HG03378 (cell line): Measurements from ENCODE around the gene JPT1.

Experiments
- ATAC-seq: cut with Tn5 transposase; IDR thresholded peaks from one replicate; pipeline ENCODE4 v1.9.1; 2021; ENCODE audit warnings: mild to moderate bottlenecking, moderate library complexity; ENCODE audit not compliant: unreplicated experiment

JPT1 gene

DNA sequence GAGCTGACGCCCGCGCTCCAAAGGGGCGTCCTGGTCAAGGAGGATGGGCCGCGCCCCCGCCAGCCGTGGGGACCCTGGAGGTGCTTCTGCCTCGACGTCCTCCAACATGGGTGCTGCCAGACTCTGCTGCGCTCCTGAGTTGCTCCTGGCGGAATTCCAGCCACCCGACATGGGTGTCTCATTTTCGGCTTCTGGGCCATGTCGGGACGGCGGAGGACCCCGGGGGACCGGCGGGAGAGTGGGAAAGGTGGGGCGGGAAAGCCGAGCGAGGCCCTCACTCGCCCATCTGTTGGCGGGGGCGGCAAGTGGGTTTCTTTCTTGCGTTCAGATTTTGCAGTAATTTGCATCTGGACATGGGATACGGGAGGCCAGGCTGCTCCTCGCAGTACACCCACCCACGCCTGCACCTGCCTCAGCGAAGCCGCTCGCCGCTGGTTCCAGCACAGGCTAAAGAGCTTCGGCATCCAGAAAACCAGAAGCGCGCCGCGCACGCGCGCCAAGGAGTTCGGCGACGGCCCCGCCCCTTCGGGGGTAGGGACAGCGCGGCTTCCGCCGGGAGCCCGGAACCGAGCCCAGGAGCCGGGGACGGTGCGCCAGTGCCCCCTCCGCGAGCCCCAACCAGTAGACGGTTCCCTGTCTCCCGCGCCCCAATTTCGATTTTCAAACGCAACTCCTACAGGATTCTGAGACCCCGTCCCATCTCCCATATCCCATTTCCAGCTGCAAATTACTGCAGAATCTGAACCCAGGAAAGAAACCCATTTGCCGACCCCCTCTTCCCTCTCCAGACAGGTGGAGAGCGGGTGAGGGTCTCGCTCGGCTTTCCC is 44.7 kb downstream of the JPT1 start, which contains the start of gene ARMC7:
Gene ARMC7 (plus strand): TSS at position 563 of the 827 bp plus-strand sequence. CDS start 320 bp downstream, outside the sequence.
- peak; percentile 44 for ATAC-seq

GRCh38 chr17:75109046-75109406 is 45.3 kb downstream of the JPT1 start:
- no peak for ATAC-seq

DNA sequence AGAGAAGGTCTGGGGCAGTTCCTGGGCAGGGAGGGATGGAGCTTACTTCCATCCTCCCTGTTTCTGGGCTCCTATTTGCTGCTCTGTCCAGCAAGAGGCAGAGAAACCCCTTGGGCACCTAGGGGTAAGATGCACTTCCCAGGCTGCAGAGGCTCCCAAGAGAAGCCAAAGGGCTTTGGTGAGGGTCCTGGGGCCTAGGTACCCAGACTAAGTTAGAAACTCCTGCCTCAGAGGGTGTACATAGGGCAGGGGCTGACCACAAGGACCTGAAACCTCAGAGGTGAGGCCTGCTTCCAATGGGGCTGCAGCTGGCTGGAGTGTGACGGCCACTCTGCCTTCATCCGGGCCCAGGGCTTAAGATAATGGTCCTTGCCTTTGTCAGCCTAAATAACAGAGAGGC is 46.1 kb downstream of the JPT1 start:
- no peak for ATAC-seq

GRCh38 chr17:75105126-75106080 is 48.9 kb downstream of the JPT1 start:
- ATAC-seq = no peak

GRCh38 chr17:75103601-75104554 is 50.4 kb downstream of the JPT1 start:
- ATAC-seq = no peak

DNA sequence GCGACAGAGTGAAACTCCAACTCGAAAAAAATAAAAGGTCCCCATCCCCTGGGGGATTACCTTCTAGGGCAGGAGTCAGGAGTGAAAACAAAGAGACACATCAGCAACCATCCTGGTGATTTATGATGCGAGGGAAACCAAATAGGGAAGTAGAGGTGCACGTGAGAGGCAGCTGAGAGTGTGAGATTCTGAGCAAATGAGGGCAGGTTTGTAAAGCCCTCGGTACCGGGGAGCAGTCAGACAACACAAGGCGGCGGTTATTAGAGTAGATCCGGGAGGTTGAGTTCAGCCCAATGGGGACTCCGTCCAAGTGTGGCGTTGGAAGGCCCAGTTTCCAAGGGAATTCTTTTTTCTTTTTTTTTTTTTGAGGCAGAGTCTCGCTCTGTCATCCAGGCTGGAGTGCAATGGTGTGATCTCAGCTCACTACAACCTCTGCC is 51.9 kb downstream of the JPT1 start:
- no peak for ATAC-seq

- no peak for ATAC-seq
These were observed 54.3 kb downstream of the JPT1 start for GRCh38 chr17:75099881-75100595.

DNA sequence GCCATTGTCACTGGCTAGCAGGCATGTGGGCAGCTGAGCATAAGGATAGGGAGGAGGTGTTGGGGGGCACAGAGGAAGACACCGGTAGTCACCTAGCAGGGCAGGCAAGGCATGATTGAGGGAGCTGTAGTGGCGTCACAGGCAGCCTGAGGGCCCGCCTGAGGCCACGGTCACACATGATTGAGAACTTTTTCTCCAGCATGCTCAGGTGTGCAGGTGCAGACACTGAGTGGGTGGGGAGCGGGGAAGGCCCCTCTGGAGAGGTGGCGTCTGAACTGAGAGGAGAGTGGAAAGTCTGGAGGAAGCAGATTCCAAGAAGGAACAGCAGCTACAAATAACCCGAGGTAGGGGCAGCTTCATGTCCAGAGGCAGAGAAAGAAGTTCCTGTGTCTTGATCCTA is 55.5 kb downstream of the JPT1 start:
- ATAC-seq = no peak

DNA sequence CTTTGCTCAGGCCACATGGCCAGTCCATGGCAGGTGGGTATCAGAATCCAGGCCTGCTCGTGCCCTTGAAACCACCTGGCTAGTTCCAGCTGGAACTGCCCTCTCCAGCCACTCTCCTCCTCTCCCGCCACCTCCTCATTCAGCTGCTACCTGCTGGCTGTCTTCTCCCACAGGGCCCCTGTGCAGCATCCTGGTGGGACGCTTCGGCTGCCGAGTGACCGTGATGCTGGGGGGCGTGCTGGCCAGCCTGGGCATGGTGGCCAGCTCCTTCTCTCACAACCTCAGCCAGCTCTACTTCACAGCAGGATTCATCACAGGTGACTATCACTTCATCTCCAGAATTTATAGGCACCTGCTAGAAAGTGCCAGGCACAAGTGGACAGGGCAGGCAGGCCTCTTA is 56.4 kb downstream of the JPT1 start:
- ATAC-seq = no peak

GRCh38 chr17:75096082-75096625 is 58.2 kb downstream of the JPT1 start:
- ATAC-seq = no peak

GRCh38 chr17:75094871-75095399 is 59.4 kb downstream of the JPT1 start:
- ATAC-seq = no peak

DNA sequence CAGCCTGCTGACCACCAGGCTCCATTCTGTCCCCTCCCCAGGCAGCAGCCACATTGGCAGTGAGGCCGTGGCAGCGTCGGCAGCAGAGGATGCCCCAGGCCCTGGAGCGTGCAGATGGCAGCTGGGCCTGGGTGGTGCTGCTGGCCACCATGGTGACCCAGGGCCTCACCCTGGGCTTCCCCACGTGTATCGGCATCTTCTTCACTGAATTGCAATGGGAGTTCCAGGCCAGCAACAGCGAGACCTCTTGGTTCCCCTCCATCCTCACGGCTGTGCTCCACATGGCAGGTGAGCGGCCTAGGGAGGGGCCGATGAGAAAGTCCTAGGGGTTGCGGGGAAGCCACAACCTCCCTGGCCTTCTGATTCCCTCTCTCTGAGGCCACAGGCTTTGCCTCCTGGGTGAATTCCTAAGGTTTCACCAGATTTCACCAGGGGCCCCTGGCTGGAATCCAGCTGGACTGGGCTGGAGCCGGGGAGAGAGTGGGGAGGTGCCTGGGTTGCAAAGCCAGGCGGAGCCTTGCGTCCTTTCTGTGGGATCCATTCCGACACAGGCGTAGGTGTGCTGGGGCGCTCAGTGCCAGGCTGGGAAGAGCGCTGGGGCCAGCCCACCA is 60.7 kb downstream of the JPT1 start:
- ATAC-seq = no peak

GRCh38 chr17:75091855-75092327 is 62.4 kb downstream of the JPT1 start:
- no peak for ATAC-seq

DNA sequence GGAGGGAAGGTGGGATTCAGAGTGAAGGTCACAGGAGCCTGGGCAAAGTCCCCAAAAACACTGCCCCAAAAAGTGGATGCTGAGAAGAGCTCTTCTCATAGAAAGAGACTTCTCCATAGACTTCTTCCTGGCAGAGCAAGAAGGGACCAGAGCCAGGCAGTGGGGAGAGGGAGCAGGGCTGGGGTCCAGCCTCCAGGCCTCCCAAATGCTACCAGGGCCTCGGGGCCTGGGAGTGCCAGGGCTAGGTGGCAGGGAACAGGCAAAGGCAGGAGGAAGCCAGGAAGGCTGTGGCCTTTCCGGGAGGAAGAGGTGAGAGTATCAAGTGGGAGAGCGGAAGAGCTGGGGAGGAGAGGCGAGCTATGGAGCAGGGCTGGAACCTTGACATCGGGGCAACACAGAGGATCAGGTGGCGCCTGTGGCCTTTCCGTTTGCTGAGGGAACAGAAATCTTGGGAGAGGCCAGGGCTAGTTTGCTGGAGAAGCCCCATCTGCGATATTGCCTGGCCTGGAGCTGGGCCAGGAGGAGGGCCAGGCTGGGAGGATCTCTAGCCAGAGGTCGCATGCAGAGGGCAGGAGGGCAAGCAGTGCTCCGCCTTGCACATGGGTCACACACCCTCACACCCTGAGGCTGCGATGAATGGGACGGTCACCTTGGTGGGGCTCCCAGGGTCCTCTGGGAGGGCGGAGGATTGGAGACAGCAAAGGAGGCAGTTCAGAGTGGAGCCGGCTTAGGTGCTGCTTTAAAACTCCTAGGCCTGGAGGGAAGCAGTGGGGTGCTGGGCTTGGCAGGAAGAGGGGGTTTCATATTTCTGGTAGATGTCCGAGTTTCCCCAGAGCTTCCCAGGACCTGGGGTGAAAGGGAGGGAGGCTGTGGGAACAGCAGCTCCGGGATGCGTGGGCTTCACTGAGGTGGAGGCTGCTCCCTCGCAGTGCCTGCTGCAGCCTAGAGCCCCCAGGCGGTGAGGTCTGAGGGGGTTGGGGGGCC is 63.1 kb downstream of the JPT1 start:
- no peak for ATAC-seq

DNA sequence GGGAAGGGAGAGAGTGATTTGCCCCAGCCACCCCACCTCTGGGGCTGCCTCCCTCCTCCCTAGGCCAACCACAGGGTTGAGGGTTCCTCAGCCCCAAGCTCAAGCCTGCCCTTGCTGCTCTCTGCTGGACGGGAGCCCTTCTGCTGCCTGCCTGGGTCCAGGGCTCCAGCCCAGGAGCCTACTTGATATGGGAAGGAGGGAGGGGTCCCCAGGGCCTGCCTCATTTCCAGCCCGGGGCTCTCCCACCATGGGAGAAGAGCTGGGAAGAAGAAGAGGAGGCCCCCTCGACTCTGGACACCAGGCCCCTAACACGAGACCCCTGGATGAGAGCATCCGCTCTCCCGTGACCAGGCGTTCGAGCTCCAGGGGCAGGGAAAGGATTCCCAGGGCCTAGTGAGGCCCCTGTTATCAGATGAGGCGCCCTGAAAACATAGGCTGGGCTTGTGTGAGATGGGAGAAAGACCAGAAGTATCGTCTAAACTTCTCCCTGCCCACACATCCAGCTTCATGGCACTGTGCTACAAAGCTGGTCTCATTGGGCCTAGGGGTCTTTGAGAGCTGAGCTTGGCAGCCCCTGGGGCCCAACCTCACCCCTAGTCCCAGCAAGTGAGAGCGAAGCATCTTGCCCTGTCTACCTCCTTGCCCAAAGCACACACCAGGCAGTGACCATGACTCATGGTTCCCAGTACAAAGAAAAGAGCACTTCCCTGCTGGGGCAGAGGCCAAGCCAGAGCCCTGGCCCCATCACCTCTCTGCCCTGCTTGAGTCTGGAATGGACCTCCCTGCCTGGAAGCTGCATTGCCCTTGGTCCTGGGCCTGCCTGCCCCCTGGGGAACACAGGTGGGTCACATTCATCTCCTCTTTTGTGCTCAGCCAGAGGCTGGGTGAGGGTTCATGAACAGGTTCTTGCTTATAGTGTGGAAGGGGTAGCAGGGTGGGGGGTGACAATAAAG is 65.6 kb downstream of the JPT1 start:
- no peak for ATAC-seq
